Caco-2 (cell line): ENCODE measurements around the gene S100A4. TPM values are rescaled to one million over a fixed set of nuclear protein-coding genes. Genes with fewer than 3 reads are reported as not detected.

Source experiments
- BruUV-seq: library from RNA; stranded (reverse); fragments of 400-500 nt; replicated peaks from 2 replicates; lab custom pipeline; 2021; lab: Mats Ljungman, UMichigan
- CTCF ChIA-PET: fragments of 300-600 bp; sonication (Branson Sonifier 250); formaldehyde crosslinking; loops from one replicate; lab custom pipeline; 2022; ENCODE audit warnings: antibody characterized with exemption; lab: Charles Lee
- POLR2A ChIA-PET: fragments of 300-600 bp; sonication (Branson Sonifier 250); formaldehyde crosslinking; loops from one replicate; lab custom pipeline; 2022; ENCODE audit warnings: antibody characterized with exemption; lab: Charles Lee
- DNase-seq, 2 experiments: peaks; one replicate each; pipeline versions ENCODE4 v3.0.0 to v3.0.0-alpha.2; 2020 to 2022
- H3K27me3 ChIP-seq: replicated peaks from 2 replicates; pipeline ENCODE4 v1.6.0; 2011; ENCODE audit warnings: low read length; ENCODE audit not compliant: control insufficient read depth, insufficient read depth
- H3K36me3 ChIP-seq: 2 replicates; pipeline ENCODE4 v1.5.1; 2011; ENCODE audit warnings: low read length; ENCODE audit not compliant: control insufficient read depth, insufficient read depth
- H3K4me1 ChIP-seq: fragments of 250-450 bp; sonication (Bioruptor Pico); 2 replicates; pipeline ENCODE4 v1.5.1; 2020; ENCODE audit warnings: mild to moderate bottlenecking
- H3K4me3 ChIP-seq: 2 replicates; pipeline ENCODE4 v1.5.1; 2011; ENCODE audit warnings: low read depth, mild to moderate bottlenecking, control low read depth, low read length
- H3K9me3 ChIP-seq: fragments of 250-450 bp; sonication (Bioruptor Pico); 2 replicates; pipeline ENCODE4 v1.5.1; 2020; ENCODE audit warnings: mild to moderate bottlenecking, moderate library complexity
- H3K27ac Mint-ChIP-seq: one replicate; pipeline ENCODE4 v1.8.0; 2022; ENCODE audit warnings: mixed read lengths; ENCODE audit not compliant: unreplicated experiment
- H3K27me3 Mint-ChIP-seq: one replicate; pipeline ENCODE4 v1.8.0; 2022; ENCODE audit warnings: mixed read lengths; ENCODE audit not compliant: insufficient read depth, unreplicated experiment
- H3K36me3 Mint-ChIP-seq: one replicate; pipeline ENCODE4 v1.8.0; 2022; ENCODE audit warnings: mild to moderate bottlenecking, mixed read lengths; ENCODE audit not compliant: insufficient read depth, unreplicated experiment
- H3K4me1 Mint-ChIP-seq: one replicate; pipeline ENCODE4 v1.8.0; 2022; ENCODE audit warnings: low read depth, mixed read lengths; ENCODE audit not compliant: unreplicated experiment
- H3K4me3 Mint-ChIP-seq: one replicate; pipeline ENCODE4 v1.8.0; 2022; ENCODE audit warnings: mild to moderate bottlenecking, moderate library complexity, mixed read lengths; ENCODE audit not compliant: unreplicated experiment
- H3K9me3 Mint-ChIP-seq: one replicate; pipeline ENCODE4 v1.8.0; 2022; ENCODE audit warnings: mixed read lengths; ENCODE audit not compliant: unreplicated experiment
- intact Hi-C: fragments of 100-400 bp; cut with micrococcal nuclease; formaldehyde crosslinking; loops from one replicate; pipeline ENCODE4 v1.10.0; 2022; ENCODE audit not compliant: unreplicated experiment
- total RNA-seq: library from RNA; stranded (reverse); gene quantifications from 2 replicates; pipeline ENCODE4 v1.2.3, GENCODE V29; 2022
- TF ChIP-seq, protein P1 (sequence below), 2 experiments: fragments of 200-600 bp in 1 of 2; IDR thresholded peaks; 1 replicate in 1 of 2; 2 replicates in 1 of 2; pipeline versions ENCODE4 v1.5.1 to v1.8.0; 2011 to 2022; ENCODE audit warnings: antibody characterized with exemption in 1 of 2, control low read depth in 1 of 2, inconsistent platforms in 1 of 2, low read depth in 1 of 2, low read length in 1 of 2, mild to moderate bottlenecking in 1 of 2, moderate library complexity in 1 of 2; ENCODE audit not compliant: insufficient read depth in 1 of 2, severe bottlenecking in 1 of 2, unreplicated experiment in 1 of 2

Gene S100A4
- total RNA-seq, 1 experiment from 2014 or later = 53.6 TPM

DNA sequence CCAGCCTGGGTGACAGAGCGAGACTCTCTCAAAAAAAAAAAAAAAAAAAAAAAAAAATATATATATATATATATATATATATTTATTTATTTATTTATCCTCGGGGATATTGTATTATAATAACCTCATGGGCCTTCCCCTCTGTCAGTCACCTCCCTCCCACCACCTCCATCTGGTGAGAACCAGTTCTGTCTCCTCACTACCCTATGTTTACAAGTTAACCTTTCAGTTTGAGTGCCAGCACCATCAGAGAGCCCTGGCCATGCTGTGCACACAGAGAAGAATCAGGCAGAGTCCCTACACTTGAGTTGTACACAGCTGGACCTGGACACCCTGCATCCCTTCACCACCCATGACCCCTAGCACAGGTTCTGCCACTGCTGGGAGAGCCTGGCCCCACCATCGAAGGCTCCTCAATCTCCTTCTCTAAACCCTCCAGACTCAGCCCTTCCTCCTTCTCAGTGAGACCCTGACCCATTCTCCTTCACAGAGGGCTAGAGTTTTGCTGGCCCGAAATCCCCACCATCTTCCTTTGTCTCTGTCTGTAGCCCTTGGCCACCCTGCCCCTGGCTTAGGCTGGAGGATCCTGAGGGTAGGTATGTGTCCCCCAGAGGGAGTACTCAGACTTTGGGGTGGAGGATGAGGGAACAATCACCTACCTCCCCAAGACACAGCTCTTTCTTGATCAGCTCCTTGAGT lies 6.1 kb downstream of the S100A4 start:
- BruUV-seq = no TSS peak
- Histone ChIP-seq H3K4me3 (no peak overlapping the region), H3K4me1 (peaks cover 17% of the 10 kb centered on the region), H3K36me3 (no peaks in the 10 kb centered on the region; the same call in 1 of the 2 replicates), H3K27me3 (no peaks in the 10 kb centered on the region), H3K9me3 (no peaks in the 10 kb centered on the region)
- H3K4me1 Mint-ChIP-seq = peaks cover 21% of the 10 kb centered on the region
- intact Hi-C loops = no loop called here
- H3K9me3 Mint-ChIP-seq = no peaks in the 10 kb centered on the region
- CTCF ChIA-PET = interaction anchor here (0.5 kb wide), 1 partner anchor 1543 kb away, joined by 3 read pairs; no protein-coding TSS in a partner anchor
- H3K4me3 Mint-ChIP-seq = no peak overlapping the region
- H3K27me3 Mint-ChIP-seq = no peaks in the 10 kb centered on the region
- POLR2A ChIA-PET = no interaction called here
- TF ChIP-seq, protein P1, sequence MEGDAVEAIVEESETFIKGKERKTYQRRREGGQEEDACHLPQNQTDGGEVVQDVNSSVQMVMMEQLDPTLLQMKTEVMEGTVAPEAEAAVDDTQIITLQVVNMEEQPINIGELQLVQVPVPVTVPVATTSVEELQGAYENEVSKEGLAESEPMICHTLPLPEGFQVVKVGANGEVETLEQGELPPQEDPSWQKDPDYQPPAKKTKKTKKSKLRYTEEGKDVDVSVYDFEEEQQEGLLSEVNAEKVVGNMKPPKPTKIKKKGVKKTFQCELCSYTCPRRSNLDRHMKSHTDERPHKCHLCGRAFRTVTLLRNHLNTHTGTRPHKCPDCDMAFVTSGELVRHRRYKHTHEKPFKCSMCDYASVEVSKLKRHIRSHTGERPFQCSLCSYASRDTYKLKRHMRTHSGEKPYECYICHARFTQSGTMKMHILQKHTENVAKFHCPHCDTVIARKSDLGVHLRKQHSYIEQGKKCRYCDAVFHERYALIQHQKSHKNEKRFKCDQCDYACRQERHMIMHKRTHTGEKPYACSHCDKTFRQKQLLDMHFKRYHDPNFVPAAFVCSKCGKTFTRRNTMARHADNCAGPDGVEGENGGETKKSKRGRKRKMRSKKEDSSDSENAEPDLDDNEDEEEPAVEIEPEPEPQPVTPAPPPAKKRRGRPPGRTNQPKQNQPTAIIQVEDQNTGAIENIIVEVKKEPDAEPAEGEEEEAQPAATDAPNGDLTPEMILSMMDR (IDR thresholded peaks at IDR 0.05; ENCODE audit: insufficient read depth in 1 of 2, low read depth in 1 of 2, low read length in 1 of 2, severe bottlenecking in 1 of 2, unreplicated experiment in 1 of 2) = no peak
- peaks cover 24% of the 10 kb centered on the region for H3K36me3 Mint-ChIP-seq
- no peak for DNase-seq
- peak overlapping the region; percentile 6 for H3K27ac Mint-ChIP-seq

DNA sequence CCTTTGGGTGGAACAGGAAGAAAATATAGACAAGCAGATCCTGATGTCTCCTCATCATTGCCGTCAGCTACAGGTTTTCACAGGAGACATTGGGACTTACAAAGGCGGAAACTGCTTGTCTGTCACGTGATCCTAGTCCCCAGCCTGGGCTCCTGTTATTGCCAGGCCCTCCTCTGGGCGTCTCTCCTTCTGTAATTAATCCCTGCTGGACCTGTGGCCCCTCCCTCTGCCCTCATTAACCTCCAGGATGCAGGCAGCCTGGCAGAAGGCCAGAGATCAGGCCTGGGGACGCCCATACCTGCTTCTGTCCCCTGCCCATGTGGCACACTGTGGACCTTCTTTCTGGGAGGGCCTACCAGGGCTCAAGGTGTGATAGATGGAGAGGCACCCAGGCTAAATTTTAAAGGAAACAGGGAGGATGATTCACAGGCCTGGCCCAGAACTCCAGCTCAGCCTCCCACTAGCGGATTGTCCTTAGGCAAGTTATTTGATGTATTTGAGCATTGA lies 7.2 kb downstream of the S100A4 start:
- DNase-seq = no peak

DNA sequence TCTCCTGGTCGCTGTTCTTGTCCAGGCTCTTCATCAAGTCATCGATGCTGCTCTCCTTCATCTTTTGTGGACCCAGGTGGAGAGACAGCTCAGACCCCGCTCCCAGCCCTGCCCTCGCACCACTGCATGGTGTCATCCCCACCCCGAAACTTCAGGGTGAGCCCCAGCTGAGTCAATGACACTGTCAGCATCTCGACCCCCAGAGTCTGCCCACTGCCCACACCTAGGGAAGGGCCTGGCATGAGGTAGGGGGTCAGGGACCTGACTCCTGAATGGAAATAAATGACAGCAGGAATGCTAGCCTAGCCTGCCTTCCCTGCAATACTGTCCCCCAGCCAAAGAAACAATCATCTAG lies 8.3 kb downstream of the S100A4 start:
- Mint-ChIP-seq H3K27ac (peak overlapping the region; percentile 94), H3K27me3 (no peaks in the 10 kb centered on the region), H3K4me3 (no peak overlapping the region), H3K9me3 (no peaks in the 10 kb centered on the region), H3K36me3 (peaks cover 21% of the 10 kb centered on the region), H3K4me1 (peaks cover 32% of the 10 kb centered on the region)
- BruUV-seq = no TSS peak
- TF ChIP-seq, protein P1 (IDR thresholded peaks at IDR 0.05; ENCODE audit: insufficient read depth in 1 of 2, low read depth in 1 of 2, low read length in 1 of 2, severe bottlenecking in 1 of 2, unreplicated experiment in 1 of 2) = no peak
- DNase-seq = no peak
- intact Hi-C loops = no loop called here
- peaks cover 29% of the 10 kb centered on the region for H3K4me1 ChIP-seq
- H3K9me3 ChIP-seq = no peaks in the 10 kb centered on the region
- no peaks in the 10 kb centered on the region for H3K27me3 ChIP-seq
- H3K4me3 ChIP-seq = no peak overlapping the region
- POLR2A ChIA-PET = no interaction called here
- CTCF ChIA-PET = no interaction called here
- no peaks in the 10 kb centered on the region; the same call in 1 of the 2 replicates for H3K36me3 ChIP-seq

More for the DNA sequence above, 7.2 kb downstream of the S100A4 start:
- intact Hi-C loops = no loop called here
- CTCF ChIA-PET = no interaction called here
- TF ChIP-seq, protein P1 (IDR thresholded peaks at IDR 0.05; ENCODE audit: insufficient read depth in 1 of 2, low read depth in 1 of 2, low read length in 1 of 2, severe bottlenecking in 1 of 2, unreplicated experiment in 1 of 2) = no peak
- H3K4me3 ChIP-seq = no peak overlapping the region
- Mint-ChIP-seq H3K4me3 (no peak overlapping the region), H3K27me3 (no peaks in the 10 kb centered on the region), H3K9me3 (no peaks in the 10 kb centered on the region), H3K27ac (no peak overlapping the region), H3K4me1 (peaks cover 22% of the 10 kb centered on the region), H3K36me3 (peaks cover 26% of the 10 kb centered on the region)
- POLR2A ChIA-PET = no interaction called here
- H3K36me3 ChIP-seq = no peaks in the 10 kb centered on the region; the same call in 1 of the 2 replicates
- H3K9me3 ChIP-seq = no peaks in the 10 kb centered on the region
- BruUV-seq = no TSS peak
- H3K27me3 ChIP-seq = no peaks in the 10 kb centered on the region
- H3K4me1 ChIP-seq = peaks cover 21% of the 10 kb centered on the region
